ENCODE data around the gene CMC2.

Gene CMC2

GRCh38 chr16:80985611-80986010 lies 21.1 kb downstream of the CMC2 start:
- no peak for TF ChIP-seq REST (IDR thresholded peaks at IDR 0.05; ENCODE audit: insufficient read depth in 1 of 2, low read depth in 2 of 2, low read length in 2 of 2)
- no peak for TF ChIP-seq POLR2AphosphoS5 (IDR thresholded peaks at IDR 0.05; ENCODE audit: low read depth, low read length)
- TF ChIP-seq SIN3A (IDR thresholded peaks at IDR 0.05; ENCODE audit: borderline replicate concordance, insufficient read depth, low read length) = no peak
- no peak for TF ChIP-seq FOXP2 (optimal IDR thresholded peaks at IDR 0.05; ENCODE audit: borderline replicate concordance, extremely low read depth, extremely low read length, insufficient read depth)
- TF ChIP-seq TAF1 (IDR thresholded peaks at IDR 0.05; ENCODE audit: borderline replicate concordance, insufficient read depth, low read length) = no peak

- TF ChIP-seq REST (IDR thresholded peaks at IDR 0.05; ENCODE audit: insufficient read depth in 1 of 2, low read depth in 2 of 2, low read length in 2 of 2) (no peak), TAF1 (IDR thresholded peaks at IDR 0.05; ENCODE audit: borderline replicate concordance, insufficient read depth, low read length) (no peak), FOXP2 (optimal IDR thresholded peaks at IDR 0.05; ENCODE audit: borderline replicate concordance, extremely low read depth, extremely low read length, insufficient read depth) (no peak), SIN3A (IDR thresholded peaks at IDR 0.05; ENCODE audit: borderline replicate concordance, insufficient read depth, low read length) (no peak), POLR2AphosphoS5 (IDR thresholded peaks at IDR 0.05; ENCODE audit: low read depth, low read length) (no peak)
These were observed 22.4 kb downstream of the CMC2 start for GRCh38 chr16:80984124-80984892.

GRCh38 chr16:80982646-80983045 lies 24.0 kb downstream of the CMC2 start:
- TF ChIP-seq SIN3A (IDR thresholded peaks at IDR 0.05; ENCODE audit: borderline replicate concordance, insufficient read depth, low read length) (no peak), TAF1 (IDR thresholded peaks at IDR 0.05; ENCODE audit: borderline replicate concordance, insufficient read depth, low read length) (no peak), POLR2AphosphoS5 (IDR thresholded peaks at IDR 0.05; ENCODE audit: low read depth, low read length) (no peak), REST (IDR thresholded peaks at IDR 0.05; ENCODE audit: insufficient read depth in 1 of 2, low read depth in 2 of 2, low read length in 2 of 2) (no peak), FOXP2 (optimal IDR thresholded peaks at IDR 0.05; ENCODE audit: borderline replicate concordance, extremely low read depth, extremely low read length, insufficient read depth) (no peak)

- TF ChIP-seq FOXP2 (optimal IDR thresholded peaks at IDR 0.05; ENCODE audit: borderline replicate concordance, extremely low read depth, extremely low read length, insufficient read depth) (no peak), TAF1 (IDR thresholded peaks at IDR 0.05; ENCODE audit: borderline replicate concordance, insufficient read depth, low read length) (no peak), POLR2AphosphoS5 (IDR thresholded peaks at IDR 0.05; ENCODE audit: low read depth, low read length) (no peak), SIN3A (IDR thresholded peaks at IDR 0.05; ENCODE audit: borderline replicate concordance, insufficient read depth, low read length) (no peak), REST (IDR thresholded peaks at IDR 0.05; ENCODE audit: insufficient read depth in 1 of 2, low read depth in 2 of 2, low read length in 2 of 2) (no peak)
These were observed 25.6 kb downstream of the CMC2 start for GRCh38 chr16:80981103-80981502.
